Nephron (organoid): Measurements from ENCODE around the gene TTLL5.

ENCODE experiments used
- H3K27ac Mint-ChIP-seq, 3 experiments: 2 replicates each; pipeline ENCODE4 v1.8.0; 2020; ENCODE audit warnings: mixed read lengths in 3 of 3, mild to moderate bottlenecking in 2 of 3, moderate library complexity in 1 of 3
- H3K27me3 Mint-ChIP-seq: 2 replicates; pipeline ENCODE4 v1.8.0; 2021; ENCODE audit warnings: low read depth, mild to moderate bottlenecking, moderate library complexity, mixed read lengths
- H3K36me3 Mint-ChIP-seq: 2 replicates; pipeline ENCODE4 v1.8.0; 2020; ENCODE audit warnings: low read depth, mixed read lengths
- H3K4me1 Mint-ChIP-seq: 2 replicates; pipeline ENCODE4 v1.8.0; 2020; ENCODE audit warnings: mixed read lengths
- H3K4me3 Mint-ChIP-seq, 3 experiments: 2 replicates each; pipeline ENCODE4 v1.8.0; 2020; ENCODE audit warnings: mild to moderate bottlenecking in 3 of 3, mixed read lengths in 3 of 3, moderate library complexity in 2 of 3
- H3K9me3 Mint-ChIP-seq: 2 replicates; pipeline ENCODE4 v1.8.0; 2020; ENCODE audit warnings: mixed read lengths
- CTCF ChIP-seq, 3 experiments: fragments of 200-600 bp; sonication (generic); IDR thresholded peaks; one replicate each; pipeline ENCODE4 v1.5.0; 2021; ENCODE audit warnings: antibody characterized with exemption in 3 of 3; ENCODE audit not compliant: unreplicated experiment in 3 of 3

Gene TTLL5

GRCh38 chr14:75967866-75968265 is 306.8 kb downstream of the TTLL5 start:
- Mint-ChIP-seq H3K4me1 (peaks cover 29% of the 10 kb centered on the region), H3K36me3 (peaks cover 55% of the 10 kb centered on the region), H3K4me3 (no peak overlapping the region), H3K27me3 (no peaks in the 10 kb centered on the region), H3K27ac (no peak overlapping the region), H3K9me3 (no peaks in the 10 kb centered on the region)
- TF ChIP-seq CTCF (IDR thresholded peaks at IDR 0.05; ENCODE audit: unreplicated experiment in 3 of 3), result no peak

GRCh38 chr14:75968456-75968855 is 307.4 kb downstream of the TTLL5 start:
- Mint-ChIP-seq H3K27me3 (no peaks in the 10 kb centered on the region), H3K4me1 (peaks cover 35% of the 10 kb centered on the region), H3K9me3 (no peaks in the 10 kb centered on the region), H3K36me3 (peaks cover 52% of the 10 kb centered on the region), H3K4me3 (no peak overlapping the region), H3K27ac (no peak overlapping the region)
- TF ChIP-seq CTCF (IDR thresholded peaks at IDR 0.05; ENCODE audit: unreplicated experiment in 3 of 3), result no peak

- Mint-ChIP-seq H3K27ac (no peak overlapping the region), H3K27me3 (no peaks in the 10 kb centered on the region), H3K4me3 (no peak overlapping the region), H3K9me3 (no peaks in the 10 kb centered on the region), H3K36me3 (peaks cover 49% of the 10 kb centered on the region), H3K4me1 (peaks cover 36% of the 10 kb centered on the region)
- TF ChIP-seq CTCF (IDR thresholded peaks at IDR 0.05; ENCODE audit: unreplicated experiment in 3 of 3), result no peak
These were observed 308.1 kb downstream of the TTLL5 start for GRCh38 chr14:75969126-75969525.

- Mint-ChIP-seq H3K36me3 (peaks cover 45% of the 10 kb centered on the region), H3K4me1 (peaks cover 36% of the 10 kb centered on the region), H3K27ac (no peak overlapping the region), H3K9me3 (no peaks in the 10 kb centered on the region), H3K27me3 (no peaks in the 10 kb centered on the region), H3K4me3 (no peak overlapping the region)
- TF ChIP-seq CTCF (IDR thresholded peaks at IDR 0.05; ENCODE audit: unreplicated experiment in 3 of 3), result no peak
These were observed 308.8 kb downstream of the TTLL5 start for GRCh38 chr14:75969891-75970290.

- Mint-ChIP-seq H3K9me3 (no peaks in the 10 kb centered on the region), H3K4me1 (peaks cover 42% of the 10 kb centered on the region), H3K27me3 (no peaks in the 10 kb centered on the region), H3K36me3 (peaks cover 42% of the 10 kb centered on the region), H3K27ac (peak overlapping the region in 1 of 3 experiments; percentile 22), H3K4me3 (no peak overlapping the region)
- TF ChIP-seq CTCF (IDR thresholded peaks at IDR 0.05; ENCODE audit: unreplicated experiment in 3 of 3), result no peak
These were observed 309.9 kb downstream of the TTLL5 start for GRCh38 chr14:75970989-75971388.

- Mint-ChIP-seq H3K4me3 (no peak overlapping the region), H3K9me3 (no peaks in the 10 kb centered on the region), H3K4me1 (peaks cover 45% of the 10 kb centered on the region), H3K27ac (no peak overlapping the region), H3K27me3 (no peaks in the 10 kb centered on the region), H3K36me3 (peaks cover 37% of the 10 kb centered on the region)
- TF ChIP-seq CTCF (IDR thresholded peaks at IDR 0.05; ENCODE audit: unreplicated experiment in 3 of 3), result no peak
These were observed 310.5 kb downstream of the TTLL5 start for GRCh38 chr14:75971509-75971908.
